SK-N-SH (cell line): ENCODE results near the gene PAMR1. TPM values are rescaled to one million over a fixed set of nuclear protein-coding genes. Genes with fewer than 3 reads are reported as not detected.

ENCODE experiments used
- CTCF ChIA-PET: fragments of 300-600, 350-600 bp; formaldehyde crosslinking; extraction: SDS; loops from one replicate; lab custom pipeline; 2021; lab: Yijun Ruan, JAX
- POLR2A ChIA-PET: fragments of 350-600 bp; sonication (Branson Sonifier 250); formaldehyde crosslinking; extraction: SDS; loops from one replicate; lab custom pipeline; 2020; ENCODE audit warnings: antibody characterized with exemption, inconsistent platforms; lab: Yijun Ruan, JAX
- DNase-seq: peaks from one replicate; pipeline ENCODE4 v3.0.0; 2012
- H2AFZ ChIP-seq: fragments of 200-600 bp; sonication (generic); 2 replicates; pipeline ENCODE4 v1.8.1; 2016; ENCODE audit warnings: antibody characterized with exemption, mild to moderate bottlenecking, low read depth
- H3F3A ChIP-seq: fragments of 200-600 bp; sonication (generic); replicated peaks from 2 replicates; pipeline ENCODE3; 2016; ENCODE audit warnings: antibody characterized with exemption, mild to moderate bottlenecking; ENCODE audit not compliant: insufficient read depth
- H3K27ac ChIP-seq, 2 experiments: fragments of 200-500 bp in 1 of 2; fragments of 200-600 bp in 1 of 2; sonication (Bioruptor generic) in 1 of 2; sonication (generic), shearing (Covaris generic) in 1 of 2; 2 replicates each; pipeline versions ENCODE4 v1.5.1 to v1.6.1; 2014 to 2016; ENCODE audit warnings: low read depth in 2 of 2, inconsistent platforms in 1 of 2, low read length in 1 of 2, mild to moderate bottlenecking in 1 of 2, mixed read lengths in 1 of 2
- H3K27me3 ChIP-seq: fragments of 200-600 bp; sonication (generic), shearing (Covaris generic); 2 replicates; pipeline ENCODE4 v1.6.1; 2016; ENCODE audit warnings: mixed run types; ENCODE audit not compliant: insufficient read depth
- H3K36me3 ChIP-seq, 2 experiments: fragments of 200-500 bp in 1 of 2; fragments of 200-600 bp in 1 of 2; sonication (Bioruptor generic) in 1 of 2; sonication (generic) in 1 of 2; replicated peaks in 1 of 2; 2 replicates each; pipeline versions ENCODE3 to v1.5.1; 2014 to 2016; ENCODE audit warnings: low read length in 1 of 2, mild to moderate bottlenecking in 1 of 2; ENCODE audit not compliant: insufficient read depth in 2 of 2, control insufficient read depth in 1 of 2
- H3K4me1 ChIP-seq, 2 experiments: fragments of 200-500 bp in 1 of 2; fragments of 200-600 bp in 1 of 2; sonication (Bioruptor generic) in 1 of 2; sonication (generic), shearing (Covaris generic) in 1 of 2; 2 replicates each; pipeline versions ENCODE4 v1.5.1 to v1.6.1; 2014 to 2016; ENCODE audit warnings: low read depth in 1 of 2, low read length in 1 of 2, mixed run types in 1 of 2; ENCODE audit not compliant: insufficient read depth in 2 of 2, control insufficient read depth in 1 of 2
- H3K4me2 ChIP-seq: fragments of 200-600 bp; sonication (generic), shearing (Covaris generic); 2 replicates; pipeline ENCODE4 v1.6.1; 2017; ENCODE audit warnings: mixed run types
- H3K4me3 ChIP-seq, 2 experiments: fragments of 200-500 bp in 1 of 2; fragments of 200-600 bp in 1 of 2; sonication (Bioruptor generic) in 1 of 2; sonication (generic), shearing (Covaris generic) in 1 of 2; 2 replicates each; pipeline versions ENCODE4 v1.5.1 to v1.8.1; 2014 to 2016; ENCODE audit warnings: low read depth in 2 of 2, inconsistent platforms in 1 of 2, low read length in 1 of 2, mild to moderate bottlenecking in 1 of 2, mixed read lengths in 1 of 2, moderate library complexity in 1 of 2
- H3K79me2 ChIP-seq: fragments of 200-600 bp; sonication (generic); 2 replicates; pipeline ENCODE4 v1.8.1; 2017; ENCODE audit warnings: mild to moderate bottlenecking; ENCODE audit not compliant: insufficient read depth
- H3K9ac ChIP-seq: fragments of 200-600 bp; sonication (generic); 2 replicates; pipeline ENCODE4 v1.6.1; 2017; ENCODE audit warnings: mixed run types
- H3K9me2 ChIP-seq: fragments of 200-600 bp; sonication (generic); 2 replicates; pipeline ENCODE4 v1.6.1; 2017; ENCODE audit warnings: mixed run types
- H3K9me3 ChIP-seq: fragments of 200-600 bp; sonication (generic); 2 replicates; pipeline ENCODE4 v1.6.1; 2017; ENCODE audit warnings: mixed run types, mild to moderate bottlenecking, moderate library complexity
- H4K20me1 ChIP-seq: fragments of 200-600 bp; sonication (generic); 2 replicates; pipeline ENCODE4 v1.6.1; 2017; ENCODE audit warnings: mild to moderate bottlenecking, mixed run types; ENCODE audit not compliant: insufficient read depth
- CHD2 ChIP-seq: fragments of 150-350 bp; IDR thresholded peaks from 2 replicates; pipeline ENCODE4 v1.6.1; 2018; ENCODE audit warnings: low read length; ENCODE audit not compliant: partially characterized antibody
- ELF1 ChIP-seq: IDR thresholded peaks from 2 replicates; pipeline ENCODE4 v1.4.0; 2012
- EP300 ChIP-seq, 2 experiments: IDR thresholded peaks; 2 replicates each; pipeline versions ENCODE4 v1.4.0 to v1.6.1; 2012; ENCODE audit warnings: borderline replicate concordance in 1 of 2, low read depth in 1 of 2, low read length in 1 of 2
- EZH2phosphoT487 ChIP-seq: fragments of 200-600 bp; sonication (generic); IDR thresholded peaks from 2 replicates; pipeline ENCODE4 v1.6.1; 2017; ENCODE audit warnings: low read depth, mixed run types, mild to moderate bottlenecking, antibody characterized with exemption, moderate library complexity, borderline replicate concordance
- FOSL2 ChIP-seq: IDR thresholded peaks from 2 replicates; pipeline ENCODE4 v1.4.0; 2012; ENCODE audit warnings: low read depth, mild to moderate bottlenecking, moderate library complexity, borderline replicate concordance
- FOXJ3 ChIP-seq: sonication (generic); formaldehyde crosslinking; IDR thresholded peaks from 2 replicates; pipeline ENCODE4 v1.5.1; 2020; ENCODE audit warnings: mild to moderate bottlenecking, missing genetic modification reagents
- FOXM1 ChIP-seq: IDR thresholded peaks from 2 replicates; pipeline ENCODE4 v1.4.0; 2012; ENCODE audit warnings: low read depth, mild to moderate bottlenecking
- GABPA ChIP-seq: IDR thresholded peaks from 2 replicates; pipeline ENCODE4 v1.4.0; 2012; ENCODE audit warnings: low read depth, mild to moderate bottlenecking
- JUND ChIP-seq: IDR thresholded peaks from 2 replicates; pipeline ENCODE4 v1.4.0; 2012
- MEF2A ChIP-seq: IDR thresholded peaks from 2 replicates; pipeline ENCODE4 v1.4.0; 2012; ENCODE audit warnings: low read depth, borderline replicate concordance
- MXI1 ChIP-seq: IDR thresholded peaks from 2 replicates; pipeline ENCODE4 v1.6.1; 2012; ENCODE audit warnings: mild to moderate bottlenecking, low read depth, low read length, improper control_type of control experiment
- NFIC ChIP-seq: IDR thresholded peaks from 2 replicates; pipeline ENCODE4 v1.4.0; 2012; ENCODE audit warnings: borderline replicate concordance
- NRF1 ChIP-seq: IDR thresholded peaks from 2 replicates; pipeline ENCODE4 v1.6.1; 2012; ENCODE audit warnings: low read depth, mild to moderate bottlenecking, low read length
- POLR2AphosphoS5 ChIP-seq: IDR thresholded peaks from 2 replicates; pipeline ENCODE4 v1.6.1; 2012; ENCODE audit warnings: low read depth, low read length
- RAD21 ChIP-seq: IDR thresholded peaks from 2 replicates; pipeline ENCODE4 v1.6.1; 2012; ENCODE audit warnings: mild to moderate bottlenecking, low read length
- RCOR1 ChIP-seq: fragments of 150-350 bp; IDR thresholded peaks from 2 replicates; pipeline ENCODE4 v1.6.1; 2017; ENCODE audit warnings: antibody characterized with exemption, low read length
- SIN3A ChIP-seq: IDR thresholded peaks from 2 replicates; pipeline ENCODE4 v1.6.1; 2012; ENCODE audit warnings: low read depth, mild to moderate bottlenecking, low read length, moderate library complexity, borderline replicate concordance
- TAF1 ChIP-seq: IDR thresholded peaks from 2 replicates; pipeline ENCODE4 v1.6.1; 2012; ENCODE audit warnings: low read depth, mild to moderate bottlenecking, low read length, moderate library complexity, borderline replicate concordance
- TCF12 ChIP-seq: IDR thresholded peaks from 2 replicates; pipeline ENCODE4 v1.4.0; 2012
- TEAD4 ChIP-seq: IDR thresholded peaks from 2 replicates; pipeline ENCODE4 v1.4.0; 2012; ENCODE audit warnings: mild to moderate bottlenecking, borderline replicate concordance; ENCODE audit not compliant: insufficient read depth
- YY1 ChIP-seq: IDR thresholded peaks from 2 replicates; pipeline ENCODE4 v1.4.0; 2012; ENCODE audit warnings: low read depth, mild to moderate bottlenecking
- WGBS: methylation state at CpG from one replicate; pipeline ENCODE4 v1.1.6; 2017; ENCODE audit warnings: low lambda C conversion rate; 5-methylcytosine and 5-hydroxymethylcytosine counted together
- polyA plus RNA-seq, 3 experiments: library from polyadenylated mRNA; depleted of rRNA; stranded (reverse); fragments of >200 nt; gene quantifications; 2 replicates each; pipeline ENCODE4 v1.2.3, GENCODE V29; 2012
- TF ChIP-seq, protein P1 (sequence below): IDR thresholded peaks from 2 replicates; pipeline ENCODE4 v1.4.0; 2012; ENCODE audit warnings: low read depth
- TF ChIP-seq, protein P2 (sequence below): IDR thresholded peaks from 2 replicates; pipeline ENCODE4; 2012
- TF ChIP-seq, protein P3 (sequence below): IDR thresholded peaks from 2 replicates; pipeline ENCODE4 v1.6.1; 2012; ENCODE audit warnings: mild to moderate bottlenecking, low read depth, low read length, moderate library complexity
- TF ChIP-seq, protein P4 (sequence below): fragments of 200-600 bp; sonication (generic); IDR thresholded peaks from 2 replicates; pipeline ENCODE4 v1.6.1; 2017; ENCODE audit warnings: antibody characterized with exemption, mild to moderate bottlenecking, moderate library complexity
- TF ChIP-seq, protein P5 (sequence below): fragments of 150-350 bp; IDR thresholded peaks from 2 replicates; pipeline ENCODE4 v1.6.1; 2016; ENCODE audit warnings: mild to moderate bottlenecking, low read depth, low read length

PAMR1 gene
- polyA plus RNA-seq, 1 of the 3 experiments (the other 2 are of a cell fraction): 0.31 TPM

DNA sequence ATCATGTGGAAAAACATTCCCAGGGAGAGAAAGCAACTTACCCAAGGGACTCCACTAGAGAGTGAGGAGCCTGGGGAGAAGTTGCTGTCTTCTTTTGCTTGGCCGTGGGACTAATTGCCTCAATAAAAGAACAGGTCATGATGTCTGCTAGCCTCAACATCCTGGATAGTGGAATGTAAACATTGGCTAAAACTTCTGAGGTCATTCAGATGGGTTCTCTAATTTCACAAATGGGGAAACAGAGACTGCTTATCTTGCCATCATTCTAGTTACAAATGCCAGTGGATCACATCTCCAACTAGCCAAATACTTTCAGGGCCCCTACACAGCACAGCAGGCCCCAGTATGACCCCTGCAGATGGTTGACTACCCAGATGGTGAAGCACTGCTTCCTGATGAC, 28.4 kb upstream of the PAMR1 start:
- Histone ChIP-seq H3K4me2 (peak overlapping the region; percentile 20; the same call in 1 of the 2 replicates), H4K20me1 (no peaks in the 10 kb centered on the region), H3K4me3 (no peak overlapping the region), H3K9me2 (no peaks in the 10 kb centered on the region), H3K79me2 (no peaks in the 10 kb centered on the region), H3K27ac (peak overlapping the region in 1 of 2 experiments; percentile 56; a peak in 2 of 4 replicates), H3K4me1 (peaks cover 4 to 40% of the 10 kb centered on the region in 2 experiments), H3F3A (peaks cover 39% of the 10 kb centered on the region), H3K27me3 (no peaks in the 10 kb centered on the region), H3K9ac (no peak overlapping the region), H2AFZ (no peak overlapping the region), H3K36me3 (no peaks in the 10 kb centered on the region), H3K9me3 (no peaks in the 10 kb centered on the region)
- WGBS: 0% methylated on average over 1 of the region's 1 CpG
- CTCF ChIA-PET: no interaction called here
- POLR2A ChIA-PET: no interaction called here
- no peak for DNase-seq
- TF ChIP-seq NFIC: no peak
- TF ChIP-seq FOXM1: no peak
- peak in 1 of 2 experiments; percentile 70; a peak in 1 of 4 replicates for TF ChIP-seq EP300 (IDR thresholded peaks at IDR 0.05; ENCODE audit: borderline replicate concordance in 1 of 2, low read depth in 1 of 2, low read length in 1 of 2)
- no peak for TF ChIP-seq CHD2
- TF ChIP-seq JUND: peak; percentile 37
- TF ChIP-seq NRF1: no peak
- no peak for TF ChIP-seq RAD21
- no peak for TF ChIP-seq FOXJ3 (CRISPR knock-in tag)
- peak; percentile 53; the same call in 1 of the 2 replicates for TF ChIP-seq TEAD4
- TF ChIP-seq TAF1: no peak
- TF ChIP-seq ELF1: 0 out of 2 replicates have a peak, but pooled peaks have one; percentile 11
- TF ChIP-seq, protein P1, sequence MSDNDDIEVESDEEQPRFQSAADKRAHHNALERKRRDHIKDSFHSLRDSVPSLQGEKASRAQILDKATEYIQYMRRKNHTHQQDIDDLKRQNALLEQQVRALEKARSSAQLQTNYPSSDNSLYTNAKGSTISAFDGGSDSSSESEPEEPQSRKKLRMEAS: peak; percentile 14; the same call in 1 of the 2 replicates
- TF ChIP-seq, protein P2, sequence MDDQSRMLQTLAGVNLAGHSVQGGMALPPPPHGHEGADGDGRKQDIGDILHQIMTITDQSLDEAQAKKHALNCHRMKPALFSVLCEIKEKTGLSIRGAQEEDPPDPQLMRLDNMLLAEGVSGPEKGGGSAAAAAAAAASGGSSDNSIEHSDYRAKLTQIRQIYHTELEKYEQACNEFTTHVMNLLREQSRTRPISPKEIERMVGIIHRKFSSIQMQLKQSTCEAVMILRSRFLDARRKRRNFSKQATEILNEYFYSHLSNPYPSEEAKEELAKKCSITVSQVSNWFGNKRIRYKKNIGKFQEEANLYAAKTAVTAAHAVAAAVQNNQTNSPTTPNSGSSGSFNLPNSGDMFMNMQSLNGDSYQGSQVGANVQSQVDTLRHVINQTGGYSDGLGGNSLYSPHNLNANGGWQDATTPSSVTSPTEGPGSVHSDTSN: peak; percentile 68
- no peak for TF ChIP-seq MXI1
- TF ChIP-seq EZH2phosphoT487: no peak
- no peak for TF ChIP-seq FOSL2
- TF ChIP-seq, protein P3, sequence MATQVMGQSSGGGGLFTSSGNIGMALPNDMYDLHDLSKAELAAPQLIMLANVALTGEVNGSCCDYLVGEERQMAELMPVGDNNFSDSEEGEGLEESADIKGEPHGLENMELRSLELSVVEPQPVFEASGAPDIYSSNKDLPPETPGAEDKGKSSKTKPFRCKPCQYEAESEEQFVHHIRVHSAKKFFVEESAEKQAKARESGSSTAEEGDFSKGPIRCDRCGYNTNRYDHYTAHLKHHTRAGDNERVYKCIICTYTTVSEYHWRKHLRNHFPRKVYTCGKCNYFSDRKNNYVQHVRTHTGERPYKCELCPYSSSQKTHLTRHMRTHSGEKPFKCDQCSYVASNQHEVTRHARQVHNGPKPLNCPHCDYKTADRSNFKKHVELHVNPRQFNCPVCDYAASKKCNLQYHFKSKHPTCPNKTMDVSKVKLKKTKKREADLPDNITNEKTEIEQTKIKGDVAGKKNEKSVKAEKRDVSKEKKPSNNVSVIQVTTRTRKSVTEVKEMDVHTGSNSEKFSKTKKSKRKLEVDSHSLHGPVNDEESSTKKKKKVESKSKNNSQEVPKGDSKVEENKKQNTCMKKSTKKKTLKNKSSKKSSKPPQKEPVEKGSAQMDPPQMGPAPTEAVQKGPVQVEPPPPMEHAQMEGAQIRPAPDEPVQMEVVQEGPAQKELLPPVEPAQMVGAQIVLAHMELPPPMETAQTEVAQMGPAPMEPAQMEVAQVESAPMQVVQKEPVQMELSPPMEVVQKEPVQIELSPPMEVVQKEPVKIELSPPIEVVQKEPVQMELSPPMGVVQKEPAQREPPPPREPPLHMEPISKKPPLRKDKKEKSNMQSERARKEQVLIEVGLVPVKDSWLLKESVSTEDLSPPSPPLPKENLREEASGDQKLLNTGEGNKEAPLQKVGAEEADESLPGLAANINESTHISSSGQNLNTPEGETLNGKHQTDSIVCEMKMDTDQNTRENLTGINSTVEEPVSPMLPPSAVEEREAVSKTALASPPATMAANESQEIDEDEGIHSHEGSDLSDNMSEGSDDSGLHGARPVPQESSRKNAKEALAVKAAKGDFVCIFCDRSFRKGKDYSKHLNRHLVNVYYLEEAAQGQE: no peak
- TF ChIP-seq SIN3A: no peak
- TF ChIP-seq, protein P4, sequence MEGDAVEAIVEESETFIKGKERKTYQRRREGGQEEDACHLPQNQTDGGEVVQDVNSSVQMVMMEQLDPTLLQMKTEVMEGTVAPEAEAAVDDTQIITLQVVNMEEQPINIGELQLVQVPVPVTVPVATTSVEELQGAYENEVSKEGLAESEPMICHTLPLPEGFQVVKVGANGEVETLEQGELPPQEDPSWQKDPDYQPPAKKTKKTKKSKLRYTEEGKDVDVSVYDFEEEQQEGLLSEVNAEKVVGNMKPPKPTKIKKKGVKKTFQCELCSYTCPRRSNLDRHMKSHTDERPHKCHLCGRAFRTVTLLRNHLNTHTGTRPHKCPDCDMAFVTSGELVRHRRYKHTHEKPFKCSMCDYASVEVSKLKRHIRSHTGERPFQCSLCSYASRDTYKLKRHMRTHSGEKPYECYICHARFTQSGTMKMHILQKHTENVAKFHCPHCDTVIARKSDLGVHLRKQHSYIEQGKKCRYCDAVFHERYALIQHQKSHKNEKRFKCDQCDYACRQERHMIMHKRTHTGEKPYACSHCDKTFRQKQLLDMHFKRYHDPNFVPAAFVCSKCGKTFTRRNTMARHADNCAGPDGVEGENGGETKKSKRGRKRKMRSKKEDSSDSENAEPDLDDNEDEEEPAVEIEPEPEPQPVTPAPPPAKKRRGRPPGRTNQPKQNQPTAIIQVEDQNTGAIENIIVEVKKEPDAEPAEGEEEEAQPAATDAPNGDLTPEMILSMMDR: no peak
- TF ChIP-seq TCF12: peak; percentile 88
- TF ChIP-seq YY1: no peak
- TF ChIP-seq, protein P5, sequence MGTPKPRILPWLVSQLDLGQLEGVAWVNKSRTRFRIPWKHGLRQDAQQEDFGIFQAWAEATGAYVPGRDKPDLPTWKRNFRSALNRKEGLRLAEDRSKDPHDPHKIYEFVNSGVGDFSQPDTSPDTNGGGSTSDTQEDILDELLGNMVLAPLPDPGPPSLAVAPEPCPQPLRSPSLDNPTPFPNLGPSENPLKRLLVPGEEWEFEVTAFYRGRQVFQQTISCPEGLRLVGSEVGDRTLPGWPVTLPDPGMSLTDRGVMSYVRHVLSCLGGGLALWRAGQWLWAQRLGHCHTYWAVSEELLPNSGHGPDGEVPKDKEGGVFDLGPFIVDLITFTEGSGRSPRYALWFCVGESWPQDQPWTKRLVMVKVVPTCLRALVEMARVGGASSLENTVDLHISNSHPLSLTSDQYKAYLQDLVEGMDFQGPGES: no peak
- TF ChIP-seq GABPA: no peak
- TF ChIP-seq POLR2AphosphoS5: peak; percentile 45; the same call in 1 of the 2 replicates
- peak; percentile 14; the same call in 1 of the 2 replicates for TF ChIP-seq MEF2A
- no peak for TF ChIP-seq RCOR1
